BLaER1 treated with 17β-estradiol and CSF1 and Interleukin-3, amounts not matched to agents 10 nM and 100 nM (cell line): ENCODE measurements around the gene DIAPH3.
A peak's percentile ranks its signal among the peaks of the same experiment; 100 is the strongest.

Experiments
- H3K27ac ChIP-seq, 11 experiments: shearing (Covaris generic); formaldehyde crosslinking; 2 replicates each; pipeline ENCODE4 v1.8.1; 2022
- H3K27me3 ChIP-seq, 11 experiments: shearing (Covaris generic); formaldehyde crosslinking; 2 replicates each; pipeline ENCODE4 v1.8.1; 2022
- H3K36me3 ChIP-seq, 11 experiments: shearing (Covaris generic); formaldehyde crosslinking; 2 replicates each; pipeline ENCODE4 v1.8.1; 2022
- H3K4me1 ChIP-seq, 10 experiments: shearing (Covaris generic); formaldehyde crosslinking; 2 replicates each; pipeline ENCODE4 v1.8.1; 2022
- H3K4me2 ChIP-seq, 11 experiments: shearing (Covaris generic); formaldehyde crosslinking; 2 replicates each; pipeline ENCODE4 v1.8.1; 2022
- H3K4me3 ChIP-seq, 10 experiments: shearing (Covaris generic); formaldehyde crosslinking; 2 replicates each; pipeline ENCODE4 v1.8.1; 2022
- H3K9ac ChIP-seq, 11 experiments: shearing (Covaris generic); formaldehyde crosslinking; 2 replicates each; pipeline ENCODE4 v1.8.1; 2022
- H3K9me3 ChIP-seq, 11 experiments: shearing (Covaris generic); formaldehyde crosslinking; replicated peaks in 1 of 11; 2 replicates each; pipeline ENCODE4 v1.8.1; 2022
- H4K20me1 ChIP-seq, 11 experiments: shearing (Covaris generic); formaldehyde crosslinking; 2 replicates each; pipeline ENCODE4 v1.8.1; 2022
- Cebpa-rat ChIP-seq, 11 experiments: shearing (Covaris generic); IDR thresholded peaks; 2 replicates each; pipeline ENCODE4 v1.8.1; 2022

DIAPH3 gene

DNA sequence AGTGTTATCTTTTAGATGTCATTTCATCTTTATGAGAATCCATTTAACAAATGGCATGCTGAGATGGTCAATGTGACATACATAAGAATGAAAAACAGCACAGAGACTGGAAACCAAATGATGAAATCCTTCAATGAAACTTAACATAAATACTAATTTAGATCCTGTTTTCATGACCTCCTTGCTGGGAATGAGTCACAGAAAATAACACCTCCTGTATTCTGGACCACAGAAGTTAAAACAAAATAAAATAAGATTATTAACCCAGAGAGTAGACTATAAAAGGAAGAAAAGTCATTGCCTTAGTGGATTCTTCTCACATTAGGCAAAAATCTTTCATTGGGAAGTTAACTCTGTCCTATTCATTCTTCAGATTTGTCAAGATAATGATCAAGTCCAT lies 1.6 kb downstream of the DIAPH3 start:
- H3K4me2 ChIP-seq = peak overlapping the region in 10 of 11 experiments; percentile 72 to 91 (median 84); a peak in 15 of 22 replicates
- peaks cover 0 to 40% (median 25%) of the 10 kb centered on the region in 11 experiments; a peak in 18 of 22 replicates for H3K9me3 ChIP-seq
- peaks cover 0 to 45% (median 35%) of the 10 kb centered on the region in 11 experiments; a peak in 16 of 22 replicates for H3K36me3 ChIP-seq
- no peaks in the 10 kb centered on the region for H3K27me3 ChIP-seq
- H3K4me1 ChIP-seq = peaks cover 17 to 28% (median 24%) of the 10 kb centered on the region in 10 experiments
- peak overlapping the region in 2 of 10 experiments; percentile 81 to 82; a peak in 3 of 20 replicates for H3K4me3 ChIP-seq
- no peak for TF ChIP-seq Cebpa-rat (IDR thresholded peaks at IDR 0.05)
- H3K9ac ChIP-seq = no peak overlapping the region
- no peak overlapping the region for H3K27ac ChIP-seq
- no peaks in the 10 kb centered on the region for H4K20me1 ChIP-seq

DNA sequence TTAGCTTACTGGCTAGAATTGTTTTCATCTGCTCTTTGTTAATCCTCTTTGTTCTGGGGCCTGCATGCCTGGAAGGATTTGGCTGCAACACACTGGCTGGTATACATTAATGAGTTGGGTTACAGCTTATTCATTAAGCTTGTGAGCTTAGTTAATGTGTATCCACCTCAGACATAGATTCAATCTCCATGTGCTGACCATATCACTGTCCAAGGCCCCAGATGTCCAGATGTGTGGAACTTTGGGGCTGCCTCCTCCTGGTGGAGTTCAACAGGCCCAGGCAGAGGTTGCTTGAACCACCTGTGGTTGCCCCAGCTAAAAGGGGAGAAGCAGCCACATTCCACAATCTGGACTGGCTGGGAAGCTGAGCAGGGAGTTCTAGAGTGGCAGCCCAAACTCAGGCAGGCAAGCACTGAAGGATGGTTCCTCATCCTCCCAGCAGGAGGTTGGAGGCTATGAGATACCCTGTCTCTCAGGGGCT lies 5.4 kb downstream of the DIAPH3 start:
- peaks cover 6 to 15% (median 13%) of the 10 kb centered on the region in 10 experiments; a peak in 16 of 20 replicates for H3K4me1 ChIP-seq
- H3K27me3 ChIP-seq = no peaks in the 10 kb centered on the region
- no peak for TF ChIP-seq Cebpa-rat (IDR thresholded peaks at IDR 0.05)
- peaks cover 0 to 41% (median 25%) of the 10 kb centered on the region in 11 experiments; a peak in 18 of 22 replicates for H3K9me3 ChIP-seq
- no peaks in the 10 kb centered on the region for H4K20me1 ChIP-seq
- no peak overlapping the region for H3K9ac ChIP-seq
- peaks cover 0 to 62% (median 35%) of the 10 kb centered on the region in 11 experiments; a peak in 16 of 22 replicates for H3K36me3 ChIP-seq
- no peak overlapping the region for H3K27ac ChIP-seq
- H3K4me3 ChIP-seq = no peak overlapping the region
- no peak overlapping the region for H3K4me2 ChIP-seq

DNA sequence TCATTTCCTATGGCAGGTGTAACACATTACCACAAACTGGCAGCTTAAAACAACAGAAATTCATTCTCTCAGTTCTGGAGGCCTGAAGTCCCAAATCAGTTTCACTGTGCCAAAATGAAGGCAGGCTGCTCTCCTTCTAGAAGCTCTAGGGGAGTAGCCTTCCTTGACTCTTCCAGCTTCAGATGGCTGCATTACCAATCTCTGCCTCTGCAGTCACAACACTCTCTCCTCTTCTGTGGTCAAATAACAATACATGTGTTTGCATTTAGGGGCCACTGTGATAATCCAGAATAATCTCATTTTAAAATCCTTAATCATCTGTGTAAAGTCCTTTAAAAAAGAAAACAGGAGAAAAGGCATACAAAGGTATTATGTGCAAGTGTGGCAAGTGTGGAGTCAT lies 7.8 kb downstream of the DIAPH3 start:
- Histone ChIP-seq H3K9me3 (peaks cover 0 to 32% (median 15%) of the 10 kb centered on the region in 11 experiments; a peak in 17 of 22 replicates), H3K27me3 (no peaks in the 10 kb centered on the region), H3K9ac (no peak overlapping the region), H3K4me1 (no peaks in the 10 kb centered on the region), H3K27ac (no peak overlapping the region), H3K4me3 (no peak overlapping the region), H3K4me2 (no peak overlapping the region), H3K36me3 (peaks cover 0 to 55% (median 29%) of the 10 kb centered on the region in 11 experiments; a peak in 16 of 22 replicates), H4K20me1 (no peaks in the 10 kb centered on the region; a peak in 1 of 22 replicates)
- TF ChIP-seq Cebpa-rat (IDR thresholded peaks at IDR 0.05) = no peak

DNA sequence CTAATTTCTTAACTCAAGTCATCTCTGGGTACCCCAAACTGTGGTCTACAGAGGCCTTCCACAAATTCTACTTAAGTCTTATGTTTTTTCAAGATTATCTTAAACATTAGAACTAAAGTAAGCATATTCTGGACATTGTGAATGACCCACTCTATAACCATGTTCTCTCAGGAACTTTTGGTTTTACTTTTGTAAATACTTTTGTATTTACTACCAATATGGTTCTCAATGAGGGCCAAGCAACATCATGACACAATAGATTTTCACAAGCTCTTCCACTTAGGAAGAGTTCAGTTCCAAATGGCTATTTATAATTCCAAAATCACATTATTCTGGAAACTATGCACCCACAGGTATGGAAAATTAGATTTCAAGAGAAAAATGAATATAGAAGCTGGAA lies 10.8 kb downstream of the DIAPH3 start:
- peaks cover 0 to 24% (median 10%) of the 10 kb centered on the region in 10 experiments; a peak in 16 of 20 replicates for H3K4me1 ChIP-seq
- no peaks in the 10 kb centered on the region; a peak in 1 of 22 replicates for H4K20me1 ChIP-seq
- H3K27ac ChIP-seq = no peak overlapping the region
- H3K4me2 ChIP-seq = no peak overlapping the region
- H3K9ac ChIP-seq = no peak overlapping the region
- H3K9me3 ChIP-seq = peaks cover 0 to 10% (median 3%) of the 10 kb centered on the region in 11 experiments; a peak in 8 of 22 replicates
- H3K27me3 ChIP-seq = no peaks in the 10 kb centered on the region
- peaks cover 0 to 24% (median 6%) of the 10 kb centered on the region in 11 experiments; a peak in 10 of 22 replicates for H3K36me3 ChIP-seq
- no peak overlapping the region for H3K4me3 ChIP-seq
- TF ChIP-seq Cebpa-rat (IDR thresholded peaks at IDR 0.05) = no peak

DNA sequence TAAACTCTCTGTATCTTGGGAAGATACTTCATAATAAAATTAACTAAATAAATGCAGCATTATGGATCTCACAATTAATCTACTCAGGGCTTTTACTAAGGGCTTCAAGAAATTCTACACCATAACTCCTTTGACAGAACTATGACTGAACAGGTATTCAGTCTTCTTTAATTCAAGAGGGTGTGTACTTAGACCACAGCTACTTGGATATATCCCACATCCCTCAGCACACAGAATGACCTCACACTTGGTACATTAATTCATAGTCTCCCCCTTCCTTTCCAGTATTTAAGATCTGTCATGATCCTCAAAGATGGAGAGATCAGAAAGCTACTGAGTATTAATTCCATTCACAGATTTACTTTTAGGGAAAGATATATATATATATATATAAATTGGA lies 11.6 kb downstream of the DIAPH3 start:
- peaks cover 0 to 24% (median 10%) of the 10 kb centered on the region in 10 experiments; a peak in 16 of 20 replicates for H3K4me1 ChIP-seq
- no peaks in the 10 kb centered on the region; a peak in 1 of 22 replicates for H4K20me1 ChIP-seq
- no peak overlapping the region for H3K27ac ChIP-seq
- peaks cover 0 to 2% (median 0%) of the 10 kb centered on the region in 11 experiments; a peak in 2 of 22 replicates for H3K9me3 ChIP-seq
- no peak for TF ChIP-seq Cebpa-rat (IDR thresholded peaks at IDR 0.05)
- no peak overlapping the region for H3K4me3 ChIP-seq
- H3K4me2 ChIP-seq = no peak overlapping the region
- H3K36me3 ChIP-seq = peaks cover 0 to 16% (median 0%) of the 10 kb centered on the region in 11 experiments; a peak in 3 of 22 replicates
- no peak overlapping the region for H3K9ac ChIP-seq
- no peaks in the 10 kb centered on the region for H3K27me3 ChIP-seq

DNA sequence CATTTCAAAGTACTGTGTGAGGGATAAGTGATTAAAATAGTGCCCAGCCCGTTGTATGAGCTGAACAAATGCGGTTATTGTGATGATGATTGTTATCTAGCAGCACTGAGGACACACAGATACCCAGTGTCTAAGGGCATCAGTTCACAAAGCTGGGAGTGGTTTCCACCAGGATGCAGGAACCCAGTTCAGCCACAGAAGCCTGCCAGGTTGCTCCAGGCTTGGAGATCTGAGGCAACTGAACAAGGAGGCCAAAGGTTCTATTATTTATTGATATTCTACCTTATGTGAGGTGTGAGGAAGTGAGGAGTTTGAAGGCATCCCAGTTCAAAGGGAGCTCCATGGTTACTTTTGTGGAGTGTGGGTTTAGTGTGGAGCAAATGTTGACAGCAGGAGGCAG lies 13.2 kb downstream of the DIAPH3 start:
- Histone ChIP-seq H4K20me1 (no peaks in the 10 kb centered on the region; a peak in 1 of 22 replicates), H3K4me2 (no peak overlapping the region), H3K27me3 (no peaks in the 10 kb centered on the region), H3K4me3 (no peak overlapping the region), H3K9ac (no peak overlapping the region), H3K36me3 (0 out of 22 replicates have a peak, but pooled peaks cover 0 to 4% (median 0%) of the 10 kb centered on the region in 11 experiments), H3K4me1 (peaks cover 0 to 24% (median 10%) of the 10 kb centered on the region in 10 experiments; a peak in 16 of 20 replicates), H3K9me3 (no peaks in the 10 kb centered on the region; a peak in 2 of 22 replicates), H3K27ac (no peak overlapping the region)
- TF ChIP-seq Cebpa-rat (IDR thresholded peaks at IDR 0.05) = no peak

DNA sequence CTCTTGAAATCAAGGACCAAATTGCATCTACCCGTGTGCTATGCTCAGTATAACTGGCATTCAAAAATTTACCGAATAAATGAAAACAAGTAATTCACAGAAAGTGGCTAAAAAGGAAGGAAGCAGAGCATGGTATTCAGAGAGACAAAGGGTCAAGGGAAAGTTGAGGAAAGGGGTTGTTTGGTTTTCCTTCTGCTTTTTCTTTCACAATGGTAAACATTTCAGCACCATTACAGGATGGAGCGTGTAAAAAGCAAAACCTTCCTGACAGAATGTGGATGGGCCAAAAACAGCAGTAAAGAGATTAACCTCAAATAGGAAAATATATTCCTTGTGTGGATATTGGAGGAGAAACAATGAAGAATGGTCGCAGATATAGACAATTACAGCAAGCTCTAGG lies 14.8 kb downstream of the DIAPH3 start:
- peak overlapping the region in 9 of 11 experiments; percentile 2 to 73 (median 49); a peak in 16 of 22 replicates for H3K4me2 ChIP-seq
- no peaks in the 10 kb centered on the region; a peak in 2 of 22 replicates for H4K20me1 ChIP-seq
- H3K36me3 ChIP-seq = no peaks in the 10 kb centered on the region
- peak overlapping the region in 3 of 11 experiments; percentile 7 to 56 (median 31); a peak in 6 of 22 replicates for H3K27ac ChIP-seq
- TF ChIP-seq Cebpa-rat (IDR thresholded peaks at IDR 0.05) = no peak
- no peaks in the 10 kb centered on the region for H3K27me3 ChIP-seq
- H3K9ac ChIP-seq = no peak overlapping the region
- H3K9me3 ChIP-seq = no peaks in the 10 kb centered on the region; a peak in 2 of 22 replicates
- no peak overlapping the region for H3K4me3 ChIP-seq
- peaks cover 3 to 27% (median 15%) of the 10 kb centered on the region in 10 experiments for H3K4me1 ChIP-seq

DNA sequence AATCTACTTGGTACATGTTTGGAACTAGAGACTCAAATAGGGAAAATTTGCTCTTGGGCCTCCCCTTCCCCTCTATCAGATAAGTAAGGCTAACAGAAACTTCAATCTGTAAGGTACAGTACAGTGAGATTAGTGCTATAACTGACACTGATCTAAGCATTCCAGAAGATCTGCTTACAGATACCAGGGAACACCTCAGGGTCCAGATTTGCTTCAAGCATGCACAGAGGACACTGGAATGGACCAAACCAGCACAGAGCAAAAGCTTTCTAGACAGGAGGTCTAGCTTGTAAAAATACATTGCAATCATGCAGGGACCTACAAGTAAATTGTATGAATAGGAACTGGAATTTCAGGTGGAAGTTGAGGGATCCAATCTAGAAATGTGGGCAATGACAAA lies 16.4 kb downstream of the DIAPH3 start:
- Histone ChIP-seq H3K9ac (no peak overlapping the region), H4K20me1 (peaks cover 0 to 5% (median 0%) of the 10 kb centered on the region in 11 experiments; a peak in 3 of 22 replicates), H3K4me1 (peaks cover 8 to 29% (median 17%) of the 10 kb centered on the region in 10 experiments), H3K4me3 (no peak overlapping the region), H3K27me3 (no peaks in the 10 kb centered on the region), H3K27ac (no peak overlapping the region), H3K4me2 (no peak overlapping the region), H3K9me3 (no peaks in the 10 kb centered on the region; a peak in 2 of 22 replicates), H3K36me3 (no peaks in the 10 kb centered on the region)
- TF ChIP-seq Cebpa-rat (IDR thresholded peaks at IDR 0.05) = no peak

DNA sequence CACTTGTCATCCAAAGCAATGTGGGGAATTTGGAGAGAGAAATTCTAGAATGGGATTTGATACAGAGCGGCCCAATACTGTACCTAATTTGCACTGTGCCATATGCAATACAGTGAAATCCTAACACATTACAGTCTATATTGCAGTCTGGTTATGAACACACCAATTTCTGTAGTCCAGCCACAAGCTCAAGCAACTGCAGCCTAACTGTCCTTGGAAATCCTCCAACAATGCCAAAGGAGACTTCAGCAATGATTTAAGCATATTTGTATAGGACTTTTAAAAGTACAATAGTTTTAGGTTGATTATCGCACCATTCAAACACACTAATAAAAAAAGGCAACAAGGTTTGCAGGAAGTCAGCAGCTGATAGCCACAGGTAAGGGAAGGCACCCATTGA lies 17.3 kb downstream of the DIAPH3 start:
- no peak for TF ChIP-seq Cebpa-rat (IDR thresholded peaks at IDR 0.05)
- no peaks in the 10 kb centered on the region for H3K36me3 ChIP-seq
- no peaks in the 10 kb centered on the region; a peak in 2 of 22 replicates for H3K9me3 ChIP-seq
- H3K4me2 ChIP-seq = no peak overlapping the region
- no peak overlapping the region for H3K27ac ChIP-seq
- peaks cover 8 to 29% (median 17%) of the 10 kb centered on the region in 10 experiments for H3K4me1 ChIP-seq
- peaks cover 0 to 5% (median 0%) of the 10 kb centered on the region in 11 experiments; a peak in 2 of 22 replicates for H4K20me1 ChIP-seq
- H3K27me3 ChIP-seq = no peaks in the 10 kb centered on the region
- no peak overlapping the region for H3K9ac ChIP-seq
- H3K4me3 ChIP-seq = no peak overlapping the region
